H1 (cell line): ENCODE data around the gene TGFBRAP1. TPM values are rescaled to one million over a fixed set of nuclear protein-coding genes. Genes with fewer than 3 reads are reported as not detected.

Experiments
- GTF2F1 ChIP-seq: IDR thresholded peaks from 2 replicates; pipeline ENCODE4 v1.6.1; 2012; ENCODE audit warnings: low read depth, low read length, improper control_type of control experiment, borderline replicate concordance
- polyA plus RNA-seq, 7 experiments: library from polyadenylated mRNA; depleted of rRNA in 3 of 7; stranded (reverse) in 5 of 7; unstranded in 2 of 7; fragments of >200 nt in 5 of 7; fragments of 200-250 nt in 2 of 7; gene quantifications; 1 replicate in 5 of 7; 2 replicates in 1 of 7; 4 replicates in 1 of 7; pipeline versions ENCODE4 v1.2.1 to v1.2.3, GENCODE V29; 2011 to 2013; ENCODE audit warnings: missing spikeins in 2 of 7, mixed read lengths in 2 of 7
- total RNA-seq: library from RNA; stranded (reverse); fragmentation: NEBNext Ultra II Directional; extraction: Animal tissue kit (Norgen Biotek cat#: 25700); gene quantifications from 2 replicates; pipeline ENCODE4 v1.2.1, GENCODE V29; 2021

Gene TGFBRAP1
- total and polyA plus RNA-seq, 2 of the 8 experiments (the other 6 are each of a cell fraction or from before 2014, with no cell fraction given): 11.2 to 20.2 TPM

DNA sequence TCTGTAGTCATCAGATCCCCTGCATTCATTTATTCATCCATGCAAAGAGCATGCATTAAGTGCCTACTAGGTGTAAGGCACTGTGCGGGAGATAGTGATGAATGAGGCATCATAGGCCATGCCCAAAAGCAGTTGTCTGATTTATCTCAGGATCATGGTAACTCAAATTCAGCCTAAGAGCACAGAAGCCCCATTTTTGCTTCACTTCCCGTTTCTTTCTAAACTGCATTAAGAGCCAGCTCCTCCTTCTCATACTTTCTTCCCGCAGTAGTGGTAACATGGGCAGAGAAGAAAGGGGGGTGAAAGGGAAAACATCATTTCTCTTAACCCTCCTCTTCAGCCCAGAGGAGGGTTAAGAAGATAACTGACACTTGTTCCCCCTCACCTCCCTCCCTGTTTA lies 85.1 kb downstream of the TGFBRAP1 start (continued):
- TF ChIP-seq GTF2F1: no peak
